Endothelial cell (in vitro differentiated cells): ENCODE results near the gene RNF26. TPM values are rescaled to one million over a fixed set of nuclear protein-coding genes. Genes with fewer than 3 reads are reported as not detected.

Source experiments
- DNase-seq: peaks from one replicate; pipeline ENCODE4 v3.0.0; 2021; ENCODE audit warnings: low spot score
- H3K27ac Mint-ChIP-seq: one replicate; pipeline ENCODE4 v1.8.0; 2021; ENCODE audit warnings: mixed read lengths, inconsistent platforms; ENCODE audit not compliant: unreplicated experiment
- H3K27me3 Mint-ChIP-seq: one replicate; pipeline ENCODE4 v1.8.0; 2021; ENCODE audit warnings: mild to moderate bottlenecking, moderate library complexity, mixed read lengths, inconsistent platforms; ENCODE audit not compliant: unreplicated experiment
- H3K36me3 Mint-ChIP-seq: one replicate; pipeline ENCODE4 v1.8.0; 2021; ENCODE audit warnings: mild to moderate bottlenecking, low read depth, mixed read lengths, inconsistent platforms; ENCODE audit not compliant: unreplicated experiment
- H3K4me1 Mint-ChIP-seq: one replicate; pipeline ENCODE4 v1.8.0; 2021; ENCODE audit warnings: mild to moderate bottlenecking, mixed read lengths, inconsistent platforms; ENCODE audit not compliant: unreplicated experiment
- H3K4me3 Mint-ChIP-seq: one replicate; pipeline ENCODE4 v1.8.0; 2021; ENCODE audit warnings: mild to moderate bottlenecking, mixed read lengths, inconsistent platforms; ENCODE audit not compliant: unreplicated experiment
- H3K9me3 Mint-ChIP-seq: one replicate; pipeline ENCODE4 v1.8.0; 2021; ENCODE audit warnings: mixed read lengths, inconsistent platforms; ENCODE audit not compliant: unreplicated experiment
- total RNA-seq: library from RNA; stranded (reverse); fragmentation: NEBNext Ultra II Directional; extraction: Animal tissue kit (Norgen Biotek cat#: 25700); gene quantifications from one replicate; pipeline ENCODE4 v1.2.1, GENCODE V29; 2021; ENCODE audit not compliant: unreplicated experiment
- TF ChIP-seq, protein P1 (sequence below): fragments of 200-600 bp; sonication (generic); IDR thresholded peaks from one replicate; pipeline ENCODE4 v1.5.0; 2021; ENCODE audit warnings: antibody characterized with exemption; ENCODE audit not compliant: unreplicated experiment

The RNF26 gene
- total RNA-seq, 1 donor from 2014 or later, result 31.5 TPM

DNA sequence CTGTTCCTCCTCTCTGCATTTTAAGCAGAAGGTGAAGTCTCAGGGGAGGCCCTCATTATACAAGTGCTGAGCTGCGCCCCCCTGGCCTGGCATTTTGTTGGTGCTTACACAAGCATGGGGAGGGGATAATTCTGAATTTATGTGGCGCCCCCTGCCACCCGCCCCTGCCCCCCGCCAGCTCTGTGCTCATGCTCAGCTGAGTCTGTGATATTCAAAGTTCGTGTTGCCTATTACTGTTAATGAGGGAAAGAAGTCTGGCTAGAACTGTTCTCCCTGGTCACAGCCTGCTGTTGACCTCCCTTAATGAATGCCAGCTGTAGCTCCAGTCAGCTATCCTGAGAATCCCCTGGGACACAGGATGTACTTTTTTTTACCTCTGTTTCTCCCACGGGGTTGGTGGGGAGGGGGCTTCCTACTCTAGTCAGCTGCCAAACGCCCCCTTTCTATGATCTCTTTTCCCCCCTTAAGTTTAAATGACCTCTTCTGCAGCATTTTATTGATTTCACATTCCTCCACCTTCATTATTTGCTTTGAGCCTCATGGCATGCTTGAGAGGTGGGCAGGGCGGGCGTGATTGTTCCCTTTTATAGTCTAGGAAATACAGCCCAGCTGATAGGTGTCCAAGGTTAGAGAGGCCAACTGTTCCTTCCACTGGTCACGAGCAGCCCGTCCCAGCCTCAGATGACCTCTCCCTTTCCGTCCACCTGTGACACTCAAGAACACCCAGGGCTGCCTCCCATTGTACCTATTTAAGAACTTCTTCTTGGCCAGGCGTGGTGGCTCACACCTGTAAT is 35.0 kb downstream of the RNF26 start:
- Mint-ChIP-seq H3K4me1 (peaks cover 9% of the 10 kb centered on the region), H3K36me3 (peaks cover 3% of the 10 kb centered on the region)

GRCh38 chr11:119370486-119371046 is 36.2 kb downstream of the RNF26 start:
- Mint-ChIP-seq H3K27me3 (peaks cover 6% of the 10 kb centered on the region), H3K9me3 (no peaks in the 10 kb centered on the region), H3K36me3 (no peaks in the 10 kb centered on the region), H3K27ac (no peak overlapping the region), H3K4me3 (no peak overlapping the region), H3K4me1 (peaks cover 7% of the 10 kb centered on the region)
- no peak for DNase-seq
- TF ChIP-seq, protein P1, sequence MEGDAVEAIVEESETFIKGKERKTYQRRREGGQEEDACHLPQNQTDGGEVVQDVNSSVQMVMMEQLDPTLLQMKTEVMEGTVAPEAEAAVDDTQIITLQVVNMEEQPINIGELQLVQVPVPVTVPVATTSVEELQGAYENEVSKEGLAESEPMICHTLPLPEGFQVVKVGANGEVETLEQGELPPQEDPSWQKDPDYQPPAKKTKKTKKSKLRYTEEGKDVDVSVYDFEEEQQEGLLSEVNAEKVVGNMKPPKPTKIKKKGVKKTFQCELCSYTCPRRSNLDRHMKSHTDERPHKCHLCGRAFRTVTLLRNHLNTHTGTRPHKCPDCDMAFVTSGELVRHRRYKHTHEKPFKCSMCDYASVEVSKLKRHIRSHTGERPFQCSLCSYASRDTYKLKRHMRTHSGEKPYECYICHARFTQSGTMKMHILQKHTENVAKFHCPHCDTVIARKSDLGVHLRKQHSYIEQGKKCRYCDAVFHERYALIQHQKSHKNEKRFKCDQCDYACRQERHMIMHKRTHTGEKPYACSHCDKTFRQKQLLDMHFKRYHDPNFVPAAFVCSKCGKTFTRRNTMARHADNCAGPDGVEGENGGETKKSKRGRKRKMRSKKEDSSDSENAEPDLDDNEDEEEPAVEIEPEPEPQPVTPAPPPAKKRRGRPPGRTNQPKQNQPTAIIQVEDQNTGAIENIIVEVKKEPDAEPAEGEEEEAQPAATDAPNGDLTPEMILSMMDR, result no peak

More for the DNA sequence above, 35.0 kb downstream of the RNF26 start:
- peaks cover 15% of the 10 kb centered on the region for H3K27me3 Mint-ChIP-seq
- TF ChIP-seq, protein P1, result no peak
- DNase-seq, result no peak
- no peak overlapping the region for H3K27ac Mint-ChIP-seq
- H3K9me3 Mint-ChIP-seq, result no peaks in the 10 kb centered on the region
- H3K4me3 Mint-ChIP-seq, result no peak overlapping the region

GRCh38 chr11:119371067-119371601 is 36.8 kb downstream of the RNF26 start:
- Mint-ChIP-seq H3K4me3 (no peak overlapping the region), H3K27ac (no peak overlapping the region), H3K9me3 (no peaks in the 10 kb centered on the region), H3K4me1 (peaks cover 7% of the 10 kb centered on the region), H3K36me3 (no peaks in the 10 kb centered on the region), H3K27me3 (peaks cover 5% of the 10 kb centered on the region)
- TF ChIP-seq, protein P1, result no peak
- DNase-seq, result no peak

- no peak overlapping the region for H3K4me3 Mint-ChIP-seq
- peaks cover 5% of the 10 kb centered on the region for H3K27me3 Mint-ChIP-seq
- peaks cover 11% of the 10 kb centered on the region for H3K4me1 Mint-ChIP-seq
- no peaks in the 10 kb centered on the region for H3K36me3 Mint-ChIP-seq
- TF ChIP-seq, protein P1, result peak; percentile 13
- peak overlapping the region; percentile 20 for H3K27ac Mint-ChIP-seq
- no peaks in the 10 kb centered on the region for H3K9me3 Mint-ChIP-seq
- DNase-seq, result no peak
These were observed 37.5 kb downstream of the RNF26 start for GRCh38 chr11:119371778-119372182.
